H1 (cell line): ENCODE data around the gene FXYD7. TPM values are rescaled to one million over a fixed set of nuclear protein-coding genes. Genes with fewer than 3 reads are reported as not detected.

Experiments
- CTCF ChIA-PET: fragments of 300-600 bp; sonication (Branson Sonifier 250); formaldehyde crosslinking; loops from one replicate; lab custom pipeline; 2021; ENCODE audit not compliant: partially characterized antibody; lab: Charles Lee
- POLR2A ChIA-PET: fragments of 300-600 bp; sonication (Branson Sonifier 250); formaldehyde crosslinking; loops from one replicate; lab custom pipeline; 2021; ENCODE audit warnings: inconsistent platforms; ENCODE audit not compliant: partially characterized antibody; lab: Charles Lee
- DNase-seq, 2 experiments: peaks; one replicate each; pipeline versions ENCODE4 v3.0.0 to v3.0.0-alpha.2; 2010 to 2022; ENCODE audit warnings: low spot score in 2 of 2, low read depth in 1 of 2, mixed read lengths in 1 of 2
- FAIRE-seq: peaks from 2 replicates; lab custom pipeline; 2011; peaks lifted over from hg19 to GRCh38; lab: Jason Lieb, UNC
- H2AFZ ChIP-seq: 2 replicates; pipeline ENCODE4 v1.8.1; 2012; ENCODE audit warnings: low read length, inconsistent platforms
- H2AK5ac ChIP-seq: 2 replicates; pipeline ENCODE4 v1.6.1; 2013; ENCODE audit warnings: low read depth, low read length
- H2BK120ac ChIP-seq: replicated peaks from 2 replicates; pipeline ENCODE3; 2013; ENCODE audit warnings: low read depth, low read length, inconsistent platforms
- H2BK12ac ChIP-seq: 2 replicates; pipeline ENCODE4 v1.6.1; 2013; ENCODE audit warnings: low read depth, low read length
- H2BK15ac ChIP-seq: 2 replicates; pipeline ENCODE4 v1.6.1; 2013; ENCODE audit warnings: low read length
- H2BK20ac ChIP-seq: 2 replicates; pipeline ENCODE4 v1.6.1; 2013; ENCODE audit warnings: low read length
- H2BK5ac ChIP-seq: 2 replicates; pipeline ENCODE4 v1.6.1; 2013; ENCODE audit warnings: low read depth, low read length
- H3K14ac ChIP-seq: 2 replicates; pipeline ENCODE4 v1.6.1; 2013; ENCODE audit warnings: inconsistent platforms; ENCODE audit not compliant: insufficient read length
- H3K18ac ChIP-seq: 2 replicates; pipeline ENCODE4 v1.6.1; 2013; ENCODE audit warnings: low read length; ENCODE audit errors: extremely low read depth
- H3K23ac ChIP-seq: 2 replicates; pipeline ENCODE4 v1.6.1; 2013; ENCODE audit warnings: inconsistent platforms; ENCODE audit not compliant: insufficient read length
- H3K23me2 ChIP-seq: 2 replicates; pipeline ENCODE4 v1.6.1; 2013; ENCODE audit warnings: low read depth, low read length
- H3K27ac ChIP-seq: 2 replicates; pipeline ENCODE4 v1.6.1; 2011; ENCODE audit warnings: low read depth, low read length, inconsistent platforms
- H3K27me3 ChIP-seq, 4 experiments: replicated peaks in 1 of 4; 1 replicate in 1 of 4; 2 replicates in 3 of 4; pipeline versions ENCODE4 v1.6.1 to v1.8.1; 2011 to 2013; ENCODE audit warnings: low read length in 3 of 4, mild to moderate bottlenecking in 3 of 4, inconsistent platforms in 2 of 4, mixed read lengths in 2 of 4, moderate library complexity in 1 of 4; ENCODE audit not compliant: control insufficient read depth in 3 of 4, insufficient read depth in 3 of 4; ENCODE audit errors: extremely low read depth in 1 of 4
- H3K36me3 ChIP-seq, 4 experiments: 2 replicates each; pipeline versions ENCODE4 v1.6.1 to v1.8.1; 2011 to 2013; ENCODE audit warnings: mild to moderate bottlenecking in 4 of 4, low read length in 3 of 4, moderate library complexity in 2 of 4, control low read depth in 1 of 4, inconsistent platforms in 1 of 4; ENCODE audit not compliant: insufficient read depth in 4 of 4, control insufficient read depth in 2 of 4
- H3K4ac ChIP-seq: replicated peaks from 2 replicates; pipeline ENCODE3; 2013; ENCODE audit warnings: low read length, low read depth, mixed read lengths, inconsistent platforms; ENCODE audit not compliant: insufficient read length
- H3K4me1 ChIP-seq, 4 experiments: replicated peaks in 1 of 4; 1 replicate in 1 of 4; 2 replicates in 3 of 4; pipeline versions ENCODE4 v1.6.1 to v1.8.1; 2011 to 2013; ENCODE audit warnings: low read length in 3 of 4, inconsistent platforms in 2 of 4, mixed read lengths in 1 of 4; ENCODE audit not compliant: insufficient read depth in 4 of 4, control insufficient read depth in 3 of 4
- H3K4me2 ChIP-seq, 2 experiments: 2 replicates each; pipeline versions ENCODE4 v1.6.1 to v1.8.1; 2011 to 2013; ENCODE audit warnings: low read depth in 2 of 2, low read length in 2 of 2, control low read depth in 1 of 2, inconsistent platforms in 1 of 2, mild to moderate bottlenecking in 1 of 2; ENCODE audit not compliant: insufficient read depth in 1 of 2
- H3K4me3 ChIP-seq, 4 experiments: fragments of 200-600, 300-600 bp in 1 of 4; sonication (generic), shearing (Covaris generic), sonication (Bioruptor Twin) in 1 of 4; 2 replicates each; pipeline versions ENCODE4 v1.5.1 to v1.8.1; 2011 to 2016; ENCODE audit warnings: low read length in 4 of 4, low read depth in 3 of 4, control low read depth in 2 of 4, inconsistent platforms in 2 of 4, mild to moderate bottlenecking in 2 of 4, mixed read lengths in 1 of 4, moderate library complexity in 1 of 4; ENCODE audit not compliant: insufficient read depth in 2 of 4; ENCODE audit errors: extremely low read depth in 1 of 4
- H3K56ac ChIP-seq: replicated peaks from 2 replicates; pipeline ENCODE3; 2013; ENCODE audit warnings: low read depth, mild to moderate bottlenecking, mixed read lengths, low read length, inconsistent platforms; ENCODE audit not compliant: insufficient read length
- H3K79me1 ChIP-seq: 2 replicates; pipeline ENCODE4 v1.6.1; 2013; ENCODE audit warnings: low read depth, low read length, control low read depth
- H3K79me2 ChIP-seq, 2 experiments: 2 replicates each; pipeline versions ENCODE4 v1.6.1 to v1.8.1; 2012 to 2013; ENCODE audit warnings: low read length in 2 of 2, mild to moderate bottlenecking in 2 of 2, inconsistent platforms in 1 of 2; ENCODE audit not compliant: insufficient read depth in 2 of 2, control insufficient read depth in 1 of 2
- H3K9ac ChIP-seq, 4 experiments: replicated peaks in 1 of 4; 1 replicate in 1 of 4; 2 replicates in 3 of 4; pipeline versions ENCODE4 v1.6.1 to v1.8.1; 2011 to 2013; ENCODE audit warnings: low read depth in 3 of 4, low read length in 3 of 4, control low read depth in 2 of 4, mild to moderate bottlenecking in 2 of 4, moderate library complexity in 2 of 4, inconsistent platforms in 1 of 4; ENCODE audit errors: extremely low read depth in 1 of 4
- H3K9me3 ChIP-seq, 2 experiments: 2 replicates each; pipeline versions ENCODE4 v1.6.1 to v1.8.1; 2012 to 2013; ENCODE audit warnings: mild to moderate bottlenecking in 2 of 2, moderate library complexity in 2 of 2, control low read depth in 1 of 2, inconsistent platforms in 1 of 2, low read depth in 1 of 2, low read length in 1 of 2, mixed read lengths in 1 of 2; ENCODE audit not compliant: insufficient read depth in 2 of 2
- H4K20me1 ChIP-seq, 2 experiments: replicated peaks in 1 of 2; 2 replicates each; pipeline versions ENCODE3 to v1.8.1; 2011 to 2013; ENCODE audit warnings: inconsistent platforms in 2 of 2, low read length in 2 of 2, mild to moderate bottlenecking in 1 of 2; ENCODE audit not compliant: insufficient read depth in 2 of 2, control insufficient read depth in 1 of 2
- H4K5ac ChIP-seq: 2 replicates; pipeline ENCODE4 v1.6.1; 2013; ENCODE audit warnings: low read length, low read depth, mixed read lengths, inconsistent platforms; ENCODE audit not compliant: insufficient read length
- H4K8ac ChIP-seq: 2 replicates; pipeline ENCODE4 v1.8.0; 2013; ENCODE audit warnings: mild to moderate bottlenecking, moderate library complexity, low read length, inconsistent platforms; ENCODE audit not compliant: insufficient read depth; ENCODE audit errors: extremely low read depth
- H4K91ac ChIP-seq: replicated peaks from 2 replicates; pipeline ENCODE3; 2013; ENCODE audit warnings: low read length, mixed read lengths, inconsistent platforms; ENCODE audit not compliant: insufficient read length
- CTCF ChIP-seq, 3 experiments: IDR thresholded peaks; 1 replicate in 2 of 3; 2 replicates in 1 of 3; pipeline versions ENCODE4 v1.5.1 to v1.6.1; 2011; ENCODE audit warnings: low read length in 3 of 3, mild to moderate bottlenecking in 3 of 3, inconsistent platforms in 2 of 3, low read depth in 1 of 3, moderate library complexity in 1 of 3; ENCODE audit not compliant: insufficient read depth in 1 of 3; ENCODE audit errors: control extremely low read depth in 1 of 3
- RNF2 ChIP-seq: fragments of 200-900, 300-1000 bp; sonication (generic); IDR thresholded peaks from 2 replicates; pipeline ENCODE4 v1.7.1; 2016; ENCODE audit warnings: borderline replicate concordance, low read depth, mild to moderate bottlenecking, antibody characterized with exemption, low read length; ENCODE audit not compliant: poor library complexity, severe bottlenecking; ENCODE audit errors: missing control alignments
- TAF1 ChIP-seq: IDR thresholded peaks from 2 replicates; pipeline ENCODE4 v1.6.1; 2011; ENCODE audit warnings: mild to moderate bottlenecking, low read depth, low read length
- USF2 ChIP-seq: IDR thresholded peaks from 2 replicates; pipeline ENCODE4 v1.6.1; 2011; ENCODE audit warnings: low read length, improper control_type of control experiment
- WGBS, 2 experiments: shearing (Covaris generic) in 1 of 2; methylation state at CpG; one replicate each; pipeline versions ENCODE4 v1.1.6 to v1.1.7; 2013 to 2015; ENCODE audit warnings: low lambda C conversion rate in 2 of 2, mixed read lengths in 2 of 2, inconsistent platforms in 1 of 2, low coverage in 1 of 2, missing lambda C conversion rate in 1 of 2; ENCODE audit not compliant: insufficient replicate concordance in 2 of 2, insufficient coverage in 1 of 2, insufficient read length in 1 of 2; ENCODE audit errors: extremely low coverage in 1 of 2, missing lambda C conversion rate in 1 of 2; 5-methylcytosine and 5-hydroxymethylcytosine counted together
- polyA plus RNA-seq, 7 experiments: library from polyadenylated mRNA; depleted of rRNA in 3 of 7; stranded (reverse) in 5 of 7; unstranded in 2 of 7; fragments of >200 nt in 5 of 7; fragments of 200-250 nt in 2 of 7; gene quantifications; 1 replicate in 5 of 7; 2 replicates in 1 of 7; 4 replicates in 1 of 7; pipeline versions ENCODE4 v1.2.1 to v1.2.3, GENCODE V29; 2011 to 2013; ENCODE audit warnings: missing spikeins in 2 of 7, mixed read lengths in 2 of 7
- total RNA-seq: library from RNA; stranded (reverse); fragmentation: NEBNext Ultra II Directional; extraction: Animal tissue kit (Norgen Biotek cat#: 25700); gene quantifications from 2 replicates; pipeline ENCODE4 v1.2.1, GENCODE V29; 2021

FXYD7 gene
- total and polyA plus RNA-seq, 2 of the 8 experiments (the other 6 are each of a cell fraction or from before 2014, with no cell fraction given), result 12.1 to 14.3 TPM

GRCh38 chr19:35164418-35164817 lies 21.4 kb downstream of the FXYD7 start:
- H3K9me3 ChIP-seq, result 0 out of 4 replicates have a peak, but pooled peaks cover 0 to 2% of the 10 kb centered on the region in 2 experiments
- no peak overlapping the region for H3K14ac ChIP-seq
- no peak overlapping the region for H2BK12ac ChIP-seq
- H3K79me1 ChIP-seq, result no peaks in the 10 kb centered on the region; the same call in 1 of the 2 replicates
- H3K4me2 ChIP-seq, result no peak overlapping the region
- no peak overlapping the region for H2BK15ac ChIP-seq
- H3K4ac ChIP-seq, result no peak overlapping the region
- H3K18ac ChIP-seq, result no peak overlapping the region
- POLR2A ChIA-PET, result interaction anchor here (1.0 to 2.4 kb wide), 3 partner anchors 9 to 17 kb away, joined by 3 to 21 read pairs (median 7); partner anchors contain the start of gene FXYD5
- H3K23me2 ChIP-seq, result no peaks in the 10 kb centered on the region
- no peak overlapping the region for H2AFZ ChIP-seq
- H3K9ac ChIP-seq, result no peak overlapping the region
- H3K4me3 ChIP-seq, result no peak overlapping the region
- CTCF ChIA-PET, result no interaction called here
- H4K91ac ChIP-seq, result no peak overlapping the region
- no peak overlapping the region for H3K23ac ChIP-seq
- no peaks in the 10 kb centered on the region for H3K4me1 ChIP-seq
- H3K36me3 ChIP-seq, result peaks cover 9 to 60% (median 39%) of the 10 kb centered on the region in 4 experiments; a peak in 7 of 8 replicates
- H4K20me1 ChIP-seq, result peaks cover 0 to 3% of the 10 kb centered on the region in 2 experiments
- H3K27ac ChIP-seq, result no peak overlapping the region
- no peak overlapping the region for H4K8ac ChIP-seq
- H3K27me3 ChIP-seq, result no peaks in the 10 kb centered on the region
- WGBS, 2 experiments, result 90% methylated on average over 2 of the region's 2 CpGs; no CpG with 5 or more reads in 1 of the 2 experiments
- no peak overlapping the region for H4K5ac ChIP-seq
- H2BK5ac ChIP-seq, result no peak overlapping the region
- H2BK20ac ChIP-seq, result no peak overlapping the region
- no peak overlapping the region for H2BK120ac ChIP-seq
- DNase-seq, result no peak
- no peak overlapping the region for H3K56ac ChIP-seq
- FAIRE-seq, result no peak
- H2AK5ac ChIP-seq, result no peak overlapping the region
- no peaks in the 10 kb centered on the region for H3K79me2 ChIP-seq
- TF ChIP-seq USF2 (no peak), CTCF (IDR thresholded peaks at IDR 0.05; ENCODE audit: control extremely low read depth in 1 of 3, insufficient read depth in 1 of 3, low read depth in 1 of 3, low read length in 3 of 3) (no peak), TAF1 (no peak), RNF2 (no peak)
